Thyroid gland (tissue), 4 donors: ENCODE measurements around the gene CAPN5.

Experiments used
- POLR2A ChIP-seq, 2 donors: fragments of 450-650 bp; IDR thresholded peaks; one replicate each; pipeline ENCODE4 v1.6.1; 2017; ENCODE audit warnings: antibody characterized with exemption in 2 of 2, mild to moderate bottlenecking in 2 of 2, moderate library complexity in 1 of 2
- TF ChIP-seq, protein P1 (sequence below), 6 experiments: fragments of 200-600 bp in 3 of 6; fragments of 450-650 bp in 3 of 6; sonication (generic) in 3 of 6; IDR thresholded peaks; one replicate each; pipeline ENCODE4 v1.5.1; 2016 to 2019; ENCODE audit warnings: antibody characterized with exemption in 6 of 6, mild to moderate bottlenecking in 2 of 6, inconsistent platforms in 1 of 6, moderate library complexity in 1 of 6

- TF ChIP-seq, protein P1, sequence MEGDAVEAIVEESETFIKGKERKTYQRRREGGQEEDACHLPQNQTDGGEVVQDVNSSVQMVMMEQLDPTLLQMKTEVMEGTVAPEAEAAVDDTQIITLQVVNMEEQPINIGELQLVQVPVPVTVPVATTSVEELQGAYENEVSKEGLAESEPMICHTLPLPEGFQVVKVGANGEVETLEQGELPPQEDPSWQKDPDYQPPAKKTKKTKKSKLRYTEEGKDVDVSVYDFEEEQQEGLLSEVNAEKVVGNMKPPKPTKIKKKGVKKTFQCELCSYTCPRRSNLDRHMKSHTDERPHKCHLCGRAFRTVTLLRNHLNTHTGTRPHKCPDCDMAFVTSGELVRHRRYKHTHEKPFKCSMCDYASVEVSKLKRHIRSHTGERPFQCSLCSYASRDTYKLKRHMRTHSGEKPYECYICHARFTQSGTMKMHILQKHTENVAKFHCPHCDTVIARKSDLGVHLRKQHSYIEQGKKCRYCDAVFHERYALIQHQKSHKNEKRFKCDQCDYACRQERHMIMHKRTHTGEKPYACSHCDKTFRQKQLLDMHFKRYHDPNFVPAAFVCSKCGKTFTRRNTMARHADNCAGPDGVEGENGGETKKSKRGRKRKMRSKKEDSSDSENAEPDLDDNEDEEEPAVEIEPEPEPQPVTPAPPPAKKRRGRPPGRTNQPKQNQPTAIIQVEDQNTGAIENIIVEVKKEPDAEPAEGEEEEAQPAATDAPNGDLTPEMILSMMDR (IDR thresholded peaks at IDR 0.05) = no peak
- TF ChIP-seq POLR2A (IDR thresholded peaks at IDR 0.05) = no peak
Measured at GRCh38 chr11:77071671-77072605, 5.2 kb downstream of the CAPN5 start.
